GM12878 (cell line): ENCODE results near the gene CALR. TPM values are rescaled to one million over a fixed set of nuclear protein-coding genes. Genes with fewer than 3 reads are reported as not detected.
A peak's percentile ranks its signal among the peaks of the same experiment; 100 is the strongest.

Experiments used
- ATAC-seq: fragments of 200-7000 bp; cut with Tn5 transposase; 3 replicates; pipeline ENCODE4 v1.9.1; 2020; ENCODE audit warnings: mild to moderate bottlenecking, moderate library complexity
- BruUV-seq: library from RNA; stranded (reverse); fragments of 400-500 nt; replicated peaks from 2 replicates; lab custom pipeline; 2021; lab: Mats Ljungman, UMichigan
- CTCF ChIA-PET: fragments of 300-600 bp; sonication (Branson Sonifier 250); formaldehyde crosslinking; extraction: SDS; loops from one replicate; lab custom pipeline; 2021; ENCODE audit warnings: inconsistent platforms; lab: Yijun Ruan, JAX
- POLR2A ChIA-PET: fragments of 350-600 bp; formaldehyde crosslinking; extraction: SDS; loops from one replicate; lab custom pipeline; 2021; ENCODE audit warnings: inconsistent platforms; lab: Charles Lee
- RAD21 ChIA-PET: fragments of 300-600 bp; sonication (Branson Sonifier 250); formaldehyde crosslinking; loops from one replicate; lab custom pipeline; 2023; ENCODE audit warnings: antibody characterized with exemption; ENCODE audit not compliant: unreplicated experiment; lab: Charles Lee
- SMC1A ChIA-PET: fragments of 300-600 bp; sonication (Branson Sonifier 250); formaldehyde crosslinking; loops from one replicate; lab custom pipeline; 2023; ENCODE audit not compliant: unreplicated experiment, uncharacterized antibody; lab: Charles Lee
- DNase-seq: peaks from one replicate; pipeline ENCODE4 v3.0.0-alpha.2; 2011; ENCODE audit warnings: low read depth, low spot score
- FAIRE-seq: peaks from 3 replicates; lab custom pipeline; 2011; peaks lifted over from hg19 to GRCh38; lab: Jason Lieb, UNC
- H2AFZ ChIP-seq: 2 replicates; pipeline ENCODE4 v1.6.0; 2011; ENCODE audit warnings: low read depth, low read length, control low read depth; ENCODE audit not compliant: control insufficient read depth
- H3K27ac ChIP-seq: 2 replicates; pipeline ENCODE4 v1.5.1; 2011; ENCODE audit warnings: control low read depth; ENCODE audit not compliant: control insufficient read depth, insufficient read depth
- H3K27me3 ChIP-seq, 2 experiments: replicated peaks in 1 of 2; 2 replicates each; pipeline versions ENCODE4 v1.6.0 to v1.6.1; 2011; ENCODE audit warnings: low read length in 1 of 2; ENCODE audit not compliant: control insufficient read depth in 2 of 2, insufficient read depth in 2 of 2
- H3K36me3 ChIP-seq, 2 experiments: 2 replicates each; pipeline ENCODE4 v1.5.1; 2011; ENCODE audit warnings: low read length in 1 of 2; ENCODE audit not compliant: control insufficient read depth in 2 of 2, insufficient read depth in 2 of 2
- H3K4me1 ChIP-seq: 2 replicates; pipeline ENCODE4 v1.6.1; 2011; ENCODE audit warnings: mild to moderate bottlenecking, low read length, moderate library complexity, mixed read lengths; ENCODE audit not compliant: control insufficient read depth, insufficient read depth
- H3K4me2 ChIP-seq: 2 replicates; pipeline ENCODE4 v1.6.0; 2011; ENCODE audit warnings: control low read depth; ENCODE audit not compliant: control insufficient read depth, insufficient read depth
- H3K4me3 ChIP-seq: fragments of 200-600 bp; sonication (generic); 2 replicates; pipeline ENCODE4 v1.5.1; 2016
- H3K79me2 ChIP-seq: 2 replicates; pipeline ENCODE4 v1.6.0; 2011; ENCODE audit warnings: low read length; ENCODE audit not compliant: control insufficient read depth, insufficient read depth
- H3K9ac ChIP-seq: 2 replicates; pipeline ENCODE4 v1.8.0; 2011; ENCODE audit warnings: low read length, control low read depth, mixed read lengths; ENCODE audit not compliant: control insufficient read depth, insufficient read depth
- H3K9me3 ChIP-seq: replicated peaks from 3 replicates; pipeline ENCODE4 v1.5.1; 2011; ENCODE audit warnings: mild to moderate bottlenecking, low read length; ENCODE audit not compliant: control insufficient read depth, insufficient read depth
- H4K20me1 ChIP-seq: 2 replicates; pipeline ENCODE4 v1.6.0; 2011; ENCODE audit not compliant: control insufficient read depth, insufficient read depth
- CREM ChIP-seq: IDR thresholded peaks from 2 replicates; pipeline ENCODE4 v1.6.1; 2014; ENCODE audit warnings: antibody characterized with exemption, low read depth
- HDAC6 ChIP-seq: fragments of 200-600 bp; sonication (generic); IDR thresholded peaks from one replicate; pipeline ENCODE4 v1.8.0; 2017; ENCODE audit warnings: antibody characterized with exemption; ENCODE audit not compliant: unreplicated experiment
- JUNB ChIP-seq: IDR thresholded peaks from 2 replicates; pipeline ENCODE4 v1.6.1; 2016; ENCODE audit warnings: antibody characterized with exemption, mild to moderate bottlenecking
- NFXL1 ChIP-seq: fragments of 450-650 bp; IDR thresholded peaks from 2 replicates; pipeline ENCODE4 v1.6.1; 2017; ENCODE audit warnings: antibody characterized with exemption, mild to moderate bottlenecking, borderline replicate concordance
- NFYB ChIP-seq: IDR thresholded peaks from 2 replicates; pipeline ENCODE4 v1.6.1; 2011; ENCODE audit warnings: low read depth, mild to moderate bottlenecking, low read length, improper control_type of control experiment, moderate library complexity; ENCODE audit not compliant: insufficient read depth
- RELA ChIP-seq: fragments of 450-650 bp; IDR thresholded peaks from 2 replicates; pipeline ENCODE4 v1.8.0; 2014; ENCODE audit warnings: borderline replicate concordance; ENCODE audit not compliant: partially characterized antibody
- SMC3 ChIP-seq: IDR thresholded peaks from 2 replicates; pipeline ENCODE4 v1.6.1; 2011; ENCODE audit warnings: low read length, improper control_type of control experiment, borderline replicate concordance
- TAF1 ChIP-seq: IDR thresholded peaks from 2 replicates; pipeline ENCODE4 v1.6.1; 2011; ENCODE audit warnings: mild to moderate bottlenecking, low read depth, low read length, borderline replicate concordance
- WGBS: methylation state at CpG from one replicate; pipeline ENCODE4 v1.1.6; 2016; ENCODE audit warnings: low lambda C conversion rate; ENCODE audit not compliant: insufficient replicate concordance, insufficient coverage; ENCODE audit errors: missing lambda C conversion rate; 5-methylcytosine and 5-hydroxymethylcytosine counted together
- in situ Hi-C: fragments of 300-500 bp; cut with MboI; formaldehyde crosslinking; loops from 9 replicates; pipeline ENCODE4 v1.14.3; 2018; ENCODE audit warnings: mixed read lengths
- intact Hi-C: fragments of 100-400 bp; cut with micrococcal nuclease; formaldehyde crosslinking; loops from one replicate; pipeline ENCODE4 v1.14.2; 2022; ENCODE audit not compliant: unreplicated experiment
- polyA plus RNA-seq, 11 experiments: library from polyadenylated mRNA; depleted of rRNA in 4 of 11; unstranded in 6 of 11; stranded (reverse) in 5 of 11; fragments of >200 nt; fragmentation: Nextera tagmentation in 4 of 11; fragmentation: Illumina TruSeq in 1 of 11; extraction: Ambion mirVana in 4 of 11; extraction: Trizol in 1 of 11; gene quantifications; 1 replicate in 1 of 11; 2 replicates in 10 of 11; pipeline versions ENCODE4 v1.2.1 to v1.2.3, GENCODE V29; 2011 to 2016; ENCODE audit warnings: inconsistent platforms in 2 of 11, missing spikeins in 2 of 11, low read depth in 1 of 11
- total RNA-seq, 4 experiments: library from RNA; depleted of rRNA in 3 of 4; stranded (reverse); fragments of >200 nt in 3 of 4; fragmentation: Illumina TruSeq in 1 of 4; extraction: Trizol in 1 of 4; gene quantifications; 2 replicates each; pipeline versions ENCODE4 v1.2.1 to v1.2.3, GENCODE V29; 2013 to 2021
- TF ChIP-seq, protein P1 (sequence below): fragments of 450-650 bp; formaldehyde crosslinking; IDR thresholded peaks from 2 replicates; pipeline ENCODE4 v1.4.0; 2022; ENCODE audit warnings: mild to moderate bottlenecking, moderate library complexity
- TF ChIP-seq, protein P2 (sequence below): IDR thresholded peaks from 2 replicates; pipeline ENCODE4 v1.6.1; 2012; ENCODE audit warnings: low read depth, low read length, improper control_type of control experiment
- TF ChIP-seq, protein P3 (sequence below): fragments of 450-650 bp; IDR thresholded peaks from 2 replicates; pipeline ENCODE4 v1.6.1; 2016; ENCODE audit warnings: mild to moderate bottlenecking

The CALR gene
- total and polyA plus RNA-seq, 10 of the 15 experiments (the other 5 are each of a cell fraction or from before 2014, with no cell fraction given), result 202 to 1,451 (median 749) TPM

DNA sequence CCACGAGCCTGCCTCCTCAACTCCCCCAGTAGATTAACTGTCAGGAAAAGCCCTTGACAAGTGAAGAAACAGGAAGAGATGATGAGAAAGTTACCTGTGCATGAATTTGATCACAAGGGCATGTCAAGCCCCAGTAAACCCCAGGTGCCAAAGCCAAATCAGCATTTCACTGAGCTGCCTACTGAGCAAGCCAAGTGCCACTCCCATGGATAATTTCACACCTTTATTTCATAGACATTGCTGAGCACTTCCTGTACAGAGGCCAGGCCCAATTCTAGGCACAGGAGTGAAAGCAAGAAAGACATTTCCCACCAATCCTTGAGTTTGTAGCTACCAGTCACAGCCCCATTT, 16.2 kb downstream of the CALR start:
- Histone ChIP-seq H2AFZ (no peak overlapping the region), H3K9ac (no peak overlapping the region)
- no peak for ATAC-seq
- WGBS, result 5% methylated on average over 1 of the region's 1 CpG
- TSS peak; percentile 65 for BruUV-seq
- intact Hi-C loops (no loop called here), in situ Hi-C loops (no loop called here)
- no peak for TF ChIP-seq SMC3
- no peak for TF ChIP-seq JUNB
- TF ChIP-seq NFYB, result no peak
- no peak for TF ChIP-seq RELA
- TF ChIP-seq NFXL1, result no peak
- TF ChIP-seq, protein P1, sequence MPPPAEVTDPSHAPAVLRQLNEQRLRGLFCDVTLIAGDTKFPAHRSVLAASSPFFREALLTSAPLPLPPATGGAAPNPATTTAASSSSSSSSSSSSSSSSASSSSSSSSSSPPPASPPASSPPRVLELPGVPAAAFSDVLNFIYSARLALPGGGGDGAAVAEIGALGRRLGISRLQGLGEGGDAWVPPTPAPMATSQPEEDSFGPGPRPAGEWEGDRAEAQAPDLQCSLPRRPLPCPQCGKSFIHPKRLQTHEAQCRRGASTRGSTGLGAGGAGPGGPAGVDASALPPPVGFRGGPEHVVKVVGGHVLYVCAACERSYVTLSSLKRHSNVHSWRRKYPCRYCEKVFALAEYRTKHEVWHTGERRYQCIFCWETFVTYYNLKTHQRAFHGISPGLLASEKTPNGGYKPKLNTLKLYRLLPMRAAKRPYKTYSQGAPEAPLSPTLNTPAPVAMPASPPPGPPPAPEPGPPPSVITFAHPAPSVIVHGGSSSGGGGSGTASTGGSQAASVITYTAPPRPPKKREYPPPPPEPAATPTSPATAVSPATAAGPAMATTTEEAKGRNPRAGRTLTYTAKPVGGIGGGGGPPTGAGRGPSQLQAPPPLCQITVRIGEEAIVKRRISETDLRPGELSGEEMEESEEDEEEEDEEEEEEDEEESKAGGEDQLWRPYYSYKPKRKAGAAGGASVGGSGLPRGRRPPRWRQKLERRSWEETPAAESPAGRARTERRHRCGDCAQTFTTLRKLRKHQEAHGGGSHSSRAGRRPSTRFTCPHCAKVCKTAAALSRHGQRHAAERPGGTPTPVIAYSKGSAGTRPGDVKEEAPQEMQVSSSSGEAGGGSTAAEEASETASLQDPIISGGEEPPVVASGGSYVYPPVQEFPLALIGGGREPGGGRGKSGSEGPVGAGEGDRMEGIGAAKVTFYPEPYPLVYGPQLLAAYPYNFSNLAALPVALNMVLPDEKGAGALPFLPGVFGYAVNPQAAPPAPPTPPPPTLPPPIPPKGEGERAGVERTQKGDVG (CRISPR knock-in tag), result no peak
- no peak for TF ChIP-seq HDAC6
- TF ChIP-seq TAF1, result no peak
- TF ChIP-seq, protein P2, sequence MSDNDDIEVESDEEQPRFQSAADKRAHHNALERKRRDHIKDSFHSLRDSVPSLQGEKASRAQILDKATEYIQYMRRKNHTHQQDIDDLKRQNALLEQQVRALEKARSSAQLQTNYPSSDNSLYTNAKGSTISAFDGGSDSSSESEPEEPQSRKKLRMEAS, result no peak
- no peak for TF ChIP-seq CREM
- TF ChIP-seq, protein P3, sequence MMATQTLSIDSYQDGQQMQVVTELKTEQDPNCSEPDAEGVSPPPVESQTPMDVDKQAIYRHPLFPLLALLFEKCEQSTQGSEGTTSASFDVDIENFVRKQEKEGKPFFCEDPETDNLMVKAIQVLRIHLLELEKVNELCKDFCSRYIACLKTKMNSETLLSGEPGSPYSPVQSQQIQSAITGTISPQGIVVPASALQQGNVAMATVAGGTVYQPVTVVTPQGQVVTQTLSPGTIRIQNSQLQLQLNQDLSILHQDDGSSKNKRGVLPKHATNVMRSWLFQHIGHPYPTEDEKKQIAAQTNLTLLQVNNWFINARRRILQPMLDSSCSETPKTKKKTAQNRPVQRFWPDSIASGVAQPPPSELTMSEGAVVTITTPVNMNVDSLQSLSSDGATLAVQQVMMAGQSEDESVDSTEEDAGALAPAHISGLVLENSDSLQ, result no peak
- TF ChIP-seq, all 136 proteins: peak for 0
- Histone ChIP-seq H3K79me2 (peaks cover 32% of the 10 kb centered on the region), H3K4me3 (no peak overlapping the region), H3K4me1 (peaks cover 11% of the 10 kb centered on the region), H3K27me3 (no peaks in the 10 kb centered on the region), H3K36me3 (peaks cover 13 to 14% of the 10 kb centered on the region in 2 experiments; a peak in 3 of 4 replicates), H3K4me2 (peak overlapping the region; percentile 38; the same call in 1 of the 2 replicates), H4K20me1 (no peaks in the 10 kb centered on the region), H3K9me3 (no peaks in the 10 kb centered on the region), H3K27ac (no peak overlapping the region)
- ChIA-PET CTCF (interaction anchor here (1.3 to 4.6 kb wide), 2 partner anchors 11 to 69 kb away, joined by 3 to 40 read pairs; no protein-coding TSS in a partner anchor), POLR2A (interaction anchor here (1.0 to 2.4 kb wide), 2 partner anchors 8 to 17 kb away, joined by 3 to 11 read pairs; partner anchors contain the start of genes CALR and RAD23A), SMC1A (interaction anchor here (0.7 to 2.5 kb wide), 6 partner anchors 11 to 76 kb away, joined by 3 to 9 read pairs (median 4); partner anchors contain the start of gene CALR), RAD21 (interaction anchor here (0.5 to 2.3 kb wide), 3 partner anchors 10 to 23 kb away, joined by 3 to 9 read pairs (median 7); no protein-coding TSS in a partner anchor)
- DNase-seq, result no peak
- FAIRE-seq, result no peak
